DMS53 treated with DMSO at 0.1 percent for 48 hours (cell line): Measurements from ENCODE around the gene PHLPP1.
"Not testable (repeated sequence)": the region's sequence is repeated elsewhere in the genome, so short reads cannot be mapped to it uniquely, and the experiment has no call there.

Experiments
- DNase-seq: peaks from one replicate; lab custom pipeline; 2025; ENCODE audit not compliant: unreplicated experiment; lab: John Stamatoyannopoulos, UW

PHLPP1 gene

GRCh38 chr18:62880673-62881364, 165.5 kb downstream of the PHLPP1 start:
- DNase-seq, result peak; percentile 39

GRCh38 chr18:62881509-62882016, 166.2 kb downstream of the PHLPP1 start:
- DNase-seq, result peak; percentile 99

GRCh38 chr18:62883937-62884735, 168.8 kb downstream of the PHLPP1 start:
- DNase-seq, result no peak

GRCh38 chr18:62885804-62886203, 170.5 kb downstream of the PHLPP1 start:
- peak; percentile 46 for DNase-seq

GRCh38 chr18:62894681-62895390, 179.5 kb downstream of the PHLPP1 start:
- DNase-seq, result no peak

GRCh38 chr18:62897153-62897552, 181.8 kb downstream of the PHLPP1 start:
- peak; percentile 22 for DNase-seq

GRCh38 chr18:62898359-62898758, 183.0 kb downstream of the PHLPP1 start:
- no peak for DNase-seq

GRCh38 chr18:62899534-62899933, 184.2 kb downstream of the PHLPP1 start:
- DNase-seq, result no peak

- no peak for DNase-seq
These were observed 185.0 kb downstream of the PHLPP1 start for GRCh38 chr18:62900132-62900883.

GRCh38 chr18:62902776-62903175, 187.4 kb downstream of the PHLPP1 start:
- DNase-seq, result no peak

- DNase-seq, result peak; percentile 50
These were observed 189.3 kb downstream of the PHLPP1 start for GRCh38 chr18:62904396-62905285.

GRCh38 chr18:62912885-62913284, 197.5 kb downstream of the PHLPP1 start:
- DNase-seq, result no peak

- not testable (repeated sequence) for DNase-seq
These were observed 198.5 kb downstream of the PHLPP1 start for GRCh38 chr18:62913824-62914223.

- DNase-seq, result no peak
These were observed 199.6 kb downstream of the PHLPP1 start for GRCh38 chr18:62914871-62915392.

GRCh38 chr18:62918361-62918760, 203.0 kb downstream of the PHLPP1 start:
- DNase-seq, result no peak

GRCh38 chr18:62919109-62919838, 203.9 kb downstream of the PHLPP1 start:
- DNase-seq, result no peak

GRCh38 chr18:62925031-62925688, 209.8 kb downstream of the PHLPP1 start:
- peak; percentile 10 for DNase-seq

- no peak for DNase-seq
These were observed 213.0 kb downstream of the PHLPP1 start for GRCh38 chr18:62928326-62928725.
